Endothelial cell of umbilical vein (primary cell): Measurements from ENCODE around the gene CUZD1. TPM values are rescaled to one million over a fixed set of nuclear protein-coding genes. Genes with fewer than 3 reads are reported as not detected.
"Not testable (repeated sequence)": the region's sequence is repeated elsewhere in the genome, so short reads cannot be mapped to it uniquely, and the experiment has no call there.

Source experiments
- BruUV-seq: library from RNA; stranded (reverse); fragments of 400-500 nt; replicated peaks from 2 replicates; lab custom pipeline; 2021; lab: Mats Ljungman, UMichigan
- CTCF ChIA-PET: fragments of 300-600, 350-600 bp; sonication (Branson Sonifier 250); formaldehyde crosslinking; loops from one replicate; lab custom pipeline; 2021; ENCODE audit warnings: antibody characterized with exemption, inconsistent platforms; lab: Charles Lee
- POLR2A ChIA-PET: fragments of 300-600, 350-600 bp; sonication (Branson Sonifier 250); formaldehyde crosslinking; loops from one replicate; lab custom pipeline; 2021; ENCODE audit warnings: antibody characterized with exemption, inconsistent platforms; lab: Charles Lee
- DNase-seq: peaks from one replicate; pipeline ENCODE4 v3.0.0-alpha.2; 2011; ENCODE audit warnings: low read depth, low spot score
- FAIRE-seq: peaks from 2 replicates; lab custom pipeline; 2011; peaks lifted over from hg19 to GRCh38; lab: Jason Lieb, UNC
- H2AFZ ChIP-seq: 2 replicates; pipeline ENCODE4 v1.6.0; 2012; ENCODE audit warnings: low read depth, low read length, control low read depth, inconsistent platforms
- H3K27ac ChIP-seq: 2 replicates; pipeline ENCODE4 v1.5.1; 2011; ENCODE audit warnings: low read depth, mild to moderate bottlenecking, control low read depth, low read length, moderate library complexity; ENCODE audit not compliant: insufficient read depth
- H3K27me3 ChIP-seq, 2 experiments: 2 replicates each; pipeline versions ENCODE4 v1.6.0 to v1.6.1; 2011; ENCODE audit warnings: low read length in 2 of 2, mixed read lengths in 1 of 2; ENCODE audit not compliant: control insufficient read depth in 2 of 2, insufficient read depth in 2 of 2
- H3K36me3 ChIP-seq, 2 experiments: 2 replicates in 1 of 2; 3 replicates in 1 of 2; pipeline ENCODE4 v1.5.1; 2011; ENCODE audit warnings: low read length in 2 of 2, mild to moderate bottlenecking in 1 of 2, moderate library complexity in 1 of 2; ENCODE audit not compliant: control insufficient read depth in 2 of 2, insufficient read depth in 2 of 2; ENCODE audit errors: extremely low read depth in 1 of 2
- H3K4me1 ChIP-seq: 3 replicates; pipeline ENCODE4 v1.5.1; 2011; ENCODE audit warnings: mild to moderate bottlenecking, low read length; ENCODE audit not compliant: control insufficient read depth, insufficient read depth; ENCODE audit errors: extremely low read depth
- H3K4me2 ChIP-seq: 2 replicates; pipeline ENCODE4 v1.6.1; 2011; ENCODE audit warnings: low read length, control low read depth, mixed read lengths; ENCODE audit not compliant: insufficient read depth
- H3K4me3 ChIP-seq, 3 experiments: fragments of 200-600 bp in 1 of 3; sonication (generic), shearing (Covaris generic) in 1 of 3; replicated peaks in 1 of 3; 2 replicates each; pipeline ENCODE4 v1.5.1; 2011 to 2016; ENCODE audit warnings: control low read depth in 3 of 3, low read length in 3 of 3, mild to moderate bottlenecking in 2 of 3, inconsistent platforms in 1 of 3, low read depth in 1 of 3, moderate library complexity in 1 of 3; ENCODE audit not compliant: insufficient read depth in 1 of 3
- H3K79me2 ChIP-seq: 2 replicates; pipeline ENCODE4 v1.6.0; 2012; ENCODE audit warnings: low read length, inconsistent platforms; ENCODE audit not compliant: control insufficient read depth, insufficient read depth
- H3K9ac ChIP-seq: replicated peaks from 2 replicates; pipeline ENCODE3; 2011; ENCODE audit warnings: low read length, control low read depth; ENCODE audit not compliant: insufficient read depth; ENCODE audit errors: extremely low read depth
- H3K9me1 ChIP-seq: replicated peaks from 3 replicates; pipeline ENCODE4 v1.6.0; 2011; ENCODE audit warnings: mild to moderate bottlenecking, low read length; ENCODE audit not compliant: control insufficient read depth, insufficient read depth; ENCODE audit errors: extremely low read depth
- H3K9me3 ChIP-seq: replicated peaks from 2 replicates; pipeline ENCODE4 v1.5.1; 2012; ENCODE audit warnings: low read length, inconsistent platforms; ENCODE audit not compliant: control insufficient read depth, insufficient read depth
- H4K20me1 ChIP-seq: replicated peaks from 2 replicates; pipeline ENCODE3; 2011; ENCODE audit warnings: mild to moderate bottlenecking, low read length; ENCODE audit not compliant: control insufficient read depth, insufficient read depth; ENCODE audit errors: extremely low read depth
- CTCF ChIP-seq, 2 donors: IDR thresholded peaks; 1 replicate in 1 of 2; 2 replicates in 1 of 2; pipeline ENCODE4 v1.5.1; 2011; ENCODE audit warnings: low read length in 2 of 2, mild to moderate bottlenecking in 2 of 2, moderate library complexity in 2 of 2, control low read depth in 1 of 2, inconsistent platforms in 1 of 2, low read depth in 1 of 2; ENCODE audit not compliant: insufficient read depth in 1 of 2; ENCODE audit errors: extremely low read depth in 1 of 2
- EZH2 ChIP-seq: IDR thresholded peaks from 2 replicates; pipeline ENCODE4 v1.6.1; 2012; ENCODE audit warnings: borderline replicate concordance, low read depth, mild to moderate bottlenecking, moderate library complexity, low read length, inconsistent platforms; ENCODE audit not compliant: severe bottlenecking
- FOS ChIP-seq: IDR thresholded peaks from 2 replicates; pipeline ENCODE4 v1.6.1; 2011; ENCODE audit warnings: mild to moderate bottlenecking, low read length, moderate library complexity, borderline replicate concordance; ENCODE audit not compliant: insufficient read depth
- GATA2 ChIP-seq: IDR thresholded peaks from 2 replicates; pipeline ENCODE4 v1.7.0; 2011; ENCODE audit warnings: low read depth, mild to moderate bottlenecking, moderate library complexity, mixed read lengths, low read length; ENCODE audit not compliant: insufficient read length, insufficient read depth
- JUN ChIP-seq: IDR thresholded peaks from 2 replicates; pipeline ENCODE4 v1.6.1; 2011; ENCODE audit warnings: borderline replicate concordance, low read depth; ENCODE audit not compliant: insufficient read length, insufficient read depth
- MAX ChIP-seq: IDR thresholded peaks from 2 replicates; pipeline ENCODE4 v1.6.1; 2011; ENCODE audit not compliant: insufficient read depth, insufficient read length
- MYC ChIP-seq: IDR thresholded peaks from one replicate; pipeline ENCODE4 v1.6.1; 2011; ENCODE audit warnings: mild to moderate bottlenecking, low read depth, low read length
- POLR2A ChIP-seq: IDR thresholded peaks from 2 replicates; pipeline ENCODE4 v1.6.1; 2012; ENCODE audit warnings: low read depth, mild to moderate bottlenecking, control low read depth, low read length
- POLR2AphosphoS5 ChIP-seq: IDR thresholded peaks from 2 replicates; pipeline ENCODE4 v1.6.1; 2012; ENCODE audit warnings: low read depth, mild to moderate bottlenecking, control low read depth, low read length, moderate library complexity; ENCODE audit not compliant: insufficient read depth
- dilution Hi-C: fragments of 300-500 bp; cut with MboI; formaldehyde crosslinking; loops from one replicate; pipeline ENCODE4 v1.15.0; 2019; ENCODE audit warnings: low sequenced_read_pairs; ENCODE audit not compliant: extremely low pct_ligation_motif_present
- intact Hi-C: fragments of 100-400 bp; cut with micrococcal nuclease; formaldehyde crosslinking; loops from one replicate; pipeline ENCODE4 v1.10.0; 2022
- polyA plus RNA-seq, 4 experiments: library from polyadenylated mRNA; depleted of rRNA in 3 of 4; stranded (reverse) in 3 of 4; unstranded in 1 of 4; fragments of >200 nt; gene quantifications; 2 replicates each; pipeline versions ENCODE4 v1.2.1 to v1.2.3, GENCODE V29; 2011 to 2012; ENCODE audit warnings: missing spikeins in 1 of 4
- total RNA-seq: library from RNA; stranded (reverse); gene quantifications from 2 replicates; pipeline ENCODE4 v1.2.3, GENCODE V29; 2021

The CUZD1 gene
- total and polyA plus RNA-seq, 2 donors (not counting 3 experiments of a cell fraction or from before 2014, with no cell fraction given) = 1.1 to 1.4 TPM

GRCh38 chr10:122859527-122859926 lies 13.9 kb upstream of the CUZD1 start:
- CTCF ChIA-PET = no interaction called here
- dilution Hi-C loops = no loop called here
- FAIRE-seq = no peak

GRCh38 chr10:122858042-122858441 lies 12.4 kb upstream of the CUZD1 start:
- POLR2A ChIA-PET, H3K9me1 ChIP-seq, H2AFZ ChIP-seq, dilution Hi-C loops, H3K4me3 ChIP-seq, H3K4me2 ChIP-seq, CTCF ChIA-PET, H4K20me1 ChIP-seq, BruUV-seq, H3K27me3 ChIP-seq, H3K9ac ChIP-seq, DNase-seq, H3K9me3 ChIP-seq, H3K27ac ChIP-seq, H3K36me3 ChIP-seq, FAIRE-seq: not testable (repeated sequence)
- Histone ChIP-seq H3K79me2 (peaks cover 55% of the 10 kb centered on the region), H3K4me1 (peaks cover 49% of the 10 kb centered on the region)
- intact Hi-C loops = loop anchor here (10.0 kb wide), 1 partner anchor 363 kb away; no protein-coding TSS in a partner anchor

More at GRCh38 chr10:122859527-122859926, 13.9 kb upstream of the CUZD1 start:
- no peak overlapping the region for H3K9ac ChIP-seq
- POLR2A ChIA-PET = no interaction called here
- peaks cover 43% of the 10 kb centered on the region for H3K4me1 ChIP-seq
- no peaks in the 10 kb centered on the region for H3K36me3 ChIP-seq
- DNase-seq = no peak
- H3K79me2 ChIP-seq = peaks cover 64% of the 10 kb centered on the region
- BruUV-seq = no TSS peak
- no peak overlapping the region for H3K4me2 ChIP-seq
- H3K9me3 ChIP-seq = no peaks in the 10 kb centered on the region
- H3K27ac ChIP-seq = no peak overlapping the region
- TF ChIP-seq MYC (no peak), FOS (no peak), POLR2AphosphoS5 (no peak), MAX (no peak), EZH2 (no peak), JUN (no peak), GATA2 (no peak), CTCF (IDR thresholded peaks at IDR 0.05; ENCODE audit: extremely low read depth in 1 of 2, insufficient read depth in 1 of 2, low read depth in 1 of 2, low read length in 2 of 2) (no peak), POLR2A (no peak)
- intact Hi-C loops = loop anchor here (10.0 kb wide), 1 partner anchor 365 kb away; no protein-coding TSS in a partner anchor
- no peak overlapping the region for H3K4me3 ChIP-seq
- no peak overlapping the region for H2AFZ ChIP-seq
- no peaks in the 10 kb centered on the region for H4K20me1 ChIP-seq
- no peaks in the 10 kb centered on the region for H3K9me1 ChIP-seq
- no peaks in the 10 kb centered on the region for H3K27me3 ChIP-seq
